Myocyte (in vitro differentiated cells): ENCODE data around the gene NLRP1. TPM values are rescaled to one million over a fixed set of nuclear protein-coding genes. Genes with fewer than 3 reads are reported as not detected.

Experiments used
- DNase-seq: peaks from one replicate; pipeline ENCODE4 v3.0.0-alpha.2; 2012; ENCODE audit warnings: low read depth
- polyA plus RNA-seq: library from polyadenylated mRNA; unstranded; fragments of >200 nt; gene quantifications from one replicate; pipeline ENCODE4 v1.2.1, GENCODE V29; 2012; ENCODE audit warnings: missing spikeins
- total RNA-seq: library from RNA; depleted of rRNA; stranded (reverse); fragments of >200 nt; gene quantifications from 2 replicates; pipeline ENCODE4 v1.2.3, GENCODE V29; 2014

NLRP1 gene
- total RNA-seq = 31.7 and 46.0 TPM in 2 replicates
- 56.4 TPM for polyA plus RNA-seq

DNA sequence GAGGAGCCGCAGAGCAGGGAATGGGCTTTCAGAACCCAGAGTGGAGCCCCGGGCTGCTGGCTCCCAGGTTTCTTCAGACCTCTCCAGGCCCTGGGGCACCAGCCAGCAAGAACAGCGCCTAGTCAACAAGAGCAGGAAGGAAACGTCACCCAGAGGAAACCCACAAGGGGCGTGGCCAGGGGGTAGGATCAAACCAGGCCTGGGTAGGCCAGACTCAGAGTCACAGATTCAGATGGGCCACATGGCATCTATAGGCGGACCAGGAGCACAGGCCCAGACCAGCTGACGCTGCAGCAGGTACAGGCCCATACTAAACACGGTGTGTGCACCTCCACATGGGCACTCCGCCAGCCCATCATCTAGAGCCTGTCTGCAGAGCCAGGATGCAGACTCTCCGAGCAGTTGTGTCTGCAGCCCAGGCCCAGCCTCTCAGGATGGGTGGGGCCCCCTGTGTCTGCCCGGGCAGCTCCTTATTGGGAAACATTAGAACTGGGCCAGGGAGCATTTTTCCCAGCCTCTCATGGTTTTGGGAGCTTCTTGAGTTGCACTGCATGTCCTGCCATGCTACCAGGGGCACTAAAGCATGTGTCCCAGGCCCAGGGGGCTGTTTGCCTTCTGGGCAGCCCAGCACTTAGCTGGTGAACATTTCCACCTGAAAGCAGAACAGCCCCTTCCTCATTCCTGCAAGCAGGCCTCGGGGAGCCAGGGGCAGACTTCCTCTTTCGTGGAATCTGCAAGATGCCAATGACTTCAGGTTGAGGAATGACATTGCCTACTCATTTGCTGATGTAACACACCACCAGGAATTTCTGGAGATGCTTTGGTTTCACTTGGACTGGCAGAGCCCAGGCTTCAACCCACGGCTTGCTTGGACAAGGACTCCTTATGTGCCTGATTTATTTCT is at the start of gene NLRP1:
TSS of gene NLRP1 (minus strand) at position 127 of the 904 bp plus-strand sequence. CDS start 552 bp downstream, outside the sequence.
- peak; percentile 85 for DNase-seq

DNA sequence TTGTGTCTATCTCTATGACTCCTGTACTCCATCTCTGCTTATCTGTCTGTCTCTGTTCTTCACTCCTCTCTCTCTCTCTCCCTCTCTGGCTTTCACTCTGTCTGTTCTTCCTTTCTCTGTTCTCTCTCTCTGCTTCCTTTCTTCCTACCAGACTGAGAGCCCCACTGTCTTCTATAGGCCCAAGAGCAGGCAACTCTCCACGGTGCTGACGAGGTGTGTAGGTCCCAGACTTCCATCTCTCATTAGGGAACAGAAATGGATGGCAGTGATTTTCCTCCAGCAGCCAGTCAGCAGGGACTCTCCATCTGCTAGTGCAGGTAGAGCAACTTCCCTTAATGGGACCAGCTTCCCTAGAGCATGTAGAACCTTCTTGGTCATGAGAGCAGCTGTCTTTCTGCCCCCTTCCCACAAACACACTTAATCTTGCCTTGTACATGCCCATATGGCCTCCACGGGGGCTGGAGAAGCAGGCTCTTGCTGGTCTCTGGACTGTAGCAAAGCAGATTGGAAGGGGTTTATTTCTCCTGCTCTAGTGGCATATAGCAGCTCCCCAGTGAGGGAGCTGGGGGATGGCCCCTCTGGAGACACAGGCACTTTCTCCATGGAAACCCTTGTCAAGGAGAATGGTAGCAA is 47.8 kb upstream of the NLRP1 start:
- DNase-seq = peak; percentile 7

DNA sequence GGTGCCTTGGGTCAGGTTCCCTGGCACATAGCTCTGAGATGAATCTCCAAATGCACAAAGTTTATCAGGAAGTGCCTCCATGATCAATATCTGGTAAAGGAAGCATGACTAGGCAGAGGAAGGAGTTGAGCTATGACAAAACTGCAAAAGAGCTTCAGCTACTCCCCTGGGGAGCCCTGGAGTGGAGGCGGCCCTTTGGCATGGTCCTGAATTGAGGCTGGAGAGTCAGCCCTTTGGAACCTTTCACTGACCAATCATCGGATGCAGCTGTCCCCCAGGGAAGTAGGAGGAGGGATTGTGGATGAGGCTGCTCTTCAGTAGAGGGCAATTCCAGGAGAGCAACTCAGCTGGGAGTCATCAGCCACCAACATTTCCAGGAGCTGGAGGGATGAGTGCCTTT is 46.1 kb upstream of the NLRP1 start:
- DNase-seq = peak; percentile 43

- no peak for DNase-seq
These were observed 44.8 kb upstream of the NLRP1 start for GRCh38 chr17:5629128-5629527.

GRCh38 chr17:5628262-5628661 is 44.0 kb upstream of the NLRP1 start:
- no peak for DNase-seq

- no peak for DNase-seq
These were observed 39.9 kb upstream of the NLRP1 start for GRCh38 chr17:5624211-5624610.

DNA sequence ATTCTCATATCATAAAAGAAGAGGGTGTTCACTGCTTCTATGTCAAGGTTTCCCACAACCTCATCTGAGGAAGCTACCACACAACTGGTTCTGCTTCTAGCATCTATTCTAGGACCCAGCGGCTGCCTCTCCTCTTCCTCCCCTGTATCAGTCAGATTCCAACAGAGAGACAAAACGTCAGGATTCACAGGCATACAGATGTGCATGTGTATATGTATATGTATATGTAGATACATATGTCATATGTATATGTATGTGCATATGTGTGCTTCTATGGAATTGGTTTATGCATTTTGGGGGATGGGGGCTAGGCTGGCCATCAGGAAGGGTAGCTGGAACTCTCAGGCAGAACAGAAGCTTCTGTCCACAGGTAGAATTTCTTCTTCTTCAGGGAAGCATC is 37.4 kb upstream of the NLRP1 start:
- DNase-seq = no peak

- DNase-seq = no peak
These were observed 36.7 kb upstream of the NLRP1 start for GRCh38 chr17:5621026-5621425.

DNA sequence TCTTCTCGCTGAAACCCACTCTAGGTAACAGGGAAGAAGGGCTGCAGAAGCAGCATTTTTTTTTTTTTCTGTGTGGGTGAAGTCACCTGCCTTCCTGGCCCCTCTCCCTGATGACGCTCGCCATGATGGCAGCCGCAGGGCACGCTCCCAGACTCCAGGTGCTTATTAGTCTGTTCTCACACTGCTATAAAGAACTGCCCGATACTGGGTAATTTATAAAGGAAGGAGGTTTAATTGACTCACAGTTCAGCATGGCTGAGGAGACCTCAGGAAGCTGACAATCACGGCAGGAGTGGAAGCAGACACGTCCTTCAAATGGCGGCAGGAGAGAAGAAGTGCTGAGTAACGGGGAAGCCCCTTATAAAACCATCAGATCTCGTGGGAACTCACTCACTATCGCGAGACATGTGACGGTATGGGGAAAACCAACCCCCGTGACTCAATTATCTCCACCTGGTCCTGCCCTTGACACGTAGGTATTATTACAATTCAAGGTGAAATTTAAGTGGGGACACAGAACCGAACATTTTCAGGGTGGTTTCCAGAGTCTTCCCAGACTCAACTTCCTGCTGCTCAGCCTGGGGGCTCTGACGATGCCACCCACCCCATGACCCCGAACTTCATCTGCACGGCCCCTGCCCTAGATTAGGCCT is 34.9 kb upstream of the NLRP1 start:
- DNase-seq = no peak

DNA sequence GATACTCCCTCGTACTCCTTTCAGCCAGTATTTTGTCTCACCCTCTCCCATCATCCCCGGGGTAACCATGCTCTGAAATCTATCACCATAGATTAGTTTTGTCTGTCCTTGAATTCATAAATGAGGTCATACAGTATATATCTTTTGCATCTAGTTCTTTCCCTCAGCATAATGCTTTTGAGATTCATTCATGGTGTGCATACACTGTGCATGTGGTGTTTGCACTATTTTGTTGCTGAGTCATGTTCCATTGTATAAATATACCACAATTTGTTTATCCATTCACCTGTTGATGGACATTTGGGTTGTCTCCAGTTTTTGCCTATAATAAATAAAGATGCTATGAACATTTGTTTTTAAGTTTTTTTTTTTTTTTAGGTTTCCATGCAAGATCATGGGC is 34.2 kb upstream of the NLRP1 start:
- DNase-seq = no peak

DNA sequence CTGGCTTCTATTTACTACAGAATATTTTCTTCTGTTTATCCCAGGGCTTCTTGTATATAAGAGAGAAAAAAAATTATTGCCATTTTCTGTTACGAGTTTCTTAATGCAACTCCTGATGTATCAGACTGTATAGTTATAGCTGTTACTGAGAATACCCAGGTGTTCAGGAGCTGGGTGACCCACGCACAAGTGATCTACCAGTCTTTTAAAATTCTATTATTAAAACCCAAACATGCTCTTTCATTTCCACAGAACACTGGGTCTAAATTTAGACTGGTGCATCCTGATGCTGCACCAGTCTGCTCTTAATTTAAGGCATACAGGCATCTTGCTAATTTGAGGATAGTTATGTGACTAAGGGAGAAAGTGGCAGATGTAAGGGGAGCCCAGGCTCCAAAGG is 31.2 kb upstream of the NLRP1 start:
- no peak for DNase-seq

DNA sequence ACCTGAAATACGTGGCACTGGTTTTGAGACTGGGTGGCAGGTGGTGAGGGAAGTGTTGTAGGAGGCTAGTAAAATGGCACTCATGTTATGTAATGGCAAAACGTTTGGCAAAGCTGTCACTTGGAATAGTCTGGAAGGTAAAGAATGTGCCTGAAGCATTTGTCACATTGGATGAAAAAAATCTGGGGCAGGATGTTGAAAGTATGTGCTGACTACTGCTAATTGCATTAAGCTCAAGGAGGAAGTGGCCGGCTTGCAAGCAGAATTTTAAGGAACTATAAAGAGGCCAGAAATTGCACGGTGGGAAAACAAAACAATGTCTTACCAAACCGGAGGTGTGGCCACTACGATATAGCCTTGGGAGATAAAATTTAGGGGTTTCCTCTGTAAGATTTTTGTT is 26.6 kb upstream of the NLRP1 start:
- no peak for DNase-seq

- no peak for DNase-seq
These were observed 24.2 kb upstream of the NLRP1 start for GRCh38 chr17:5608399-5609112.

DNA sequence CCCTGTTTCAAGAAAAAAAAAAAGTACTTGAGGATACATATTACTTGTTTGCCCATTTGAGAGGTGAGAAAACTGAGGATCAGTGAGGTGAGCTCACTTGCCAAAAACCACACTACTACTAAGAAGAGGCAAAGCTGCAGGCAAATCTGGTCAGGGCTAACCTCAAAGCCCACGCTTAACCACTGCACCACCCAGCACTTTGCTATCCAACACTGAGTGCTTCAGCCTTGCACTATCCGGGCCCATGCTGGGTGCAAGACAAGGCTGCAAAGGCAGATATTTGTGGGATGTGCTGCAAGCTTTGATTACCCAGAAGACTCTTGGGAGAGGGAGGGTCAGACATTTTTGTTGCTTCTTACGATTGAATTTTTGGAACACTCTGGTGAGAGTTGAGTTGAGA is 23.6 kb upstream of the NLRP1 start:
- DNase-seq = no peak

- no peak for DNase-seq
These were observed 21.1 kb upstream of the NLRP1 start for GRCh38 chr17:5605452-5605851.

- DNase-seq = no peak
These were observed 15.7 kb upstream of the NLRP1 start for GRCh38 chr17:5600041-5600440.

DNA sequence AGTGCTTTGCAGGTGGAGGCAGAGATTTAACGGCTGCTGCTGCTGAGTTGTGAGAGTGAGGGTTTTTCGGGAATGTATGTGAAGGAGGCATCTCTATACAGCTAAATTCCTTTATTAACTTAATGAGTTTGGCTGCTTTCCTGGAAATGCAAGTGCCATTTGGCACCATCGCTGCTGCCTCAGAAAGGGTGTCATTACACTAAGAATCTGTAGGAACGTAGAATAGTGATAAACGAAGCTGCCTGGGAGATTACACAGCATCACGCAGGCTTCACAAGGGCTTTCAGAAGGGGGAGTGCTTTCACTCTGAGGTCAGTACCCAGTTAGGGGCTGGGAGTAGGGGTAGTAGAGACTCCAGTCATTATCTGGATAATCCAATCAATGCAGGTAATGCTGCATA is 14.1 kb upstream of the NLRP1 start:
- DNase-seq = no peak

- no peak for DNase-seq
These were observed 12.1 kb upstream of the NLRP1 start for GRCh38 chr17:5596421-5596820.

DNA sequence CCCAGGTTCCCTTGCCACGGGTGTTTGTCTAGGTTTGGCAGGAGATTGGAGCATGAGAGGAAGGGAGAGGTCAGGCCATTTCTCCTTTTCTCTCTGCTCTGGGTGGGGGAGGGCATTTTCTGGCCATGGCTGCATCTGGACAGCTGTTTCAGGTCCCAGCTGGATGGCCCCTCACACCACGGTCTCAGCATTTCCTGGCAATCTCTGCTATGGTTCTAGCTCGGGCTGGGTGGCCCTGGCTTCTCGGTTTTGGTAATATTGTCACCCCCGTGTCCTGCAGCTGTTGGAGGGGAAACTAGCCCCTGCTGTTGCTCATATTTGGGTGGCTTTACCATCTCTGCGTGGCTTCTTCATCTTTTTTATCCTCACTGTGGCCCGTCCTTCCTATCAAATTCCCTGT is 11.5 kb upstream of the NLRP1 start:
- DNase-seq = no peak

- DNase-seq = peak; percentile 73
These were observed 8.1 kb upstream of the NLRP1 start for GRCh38 chr17:5592382-5592781.

DNA sequence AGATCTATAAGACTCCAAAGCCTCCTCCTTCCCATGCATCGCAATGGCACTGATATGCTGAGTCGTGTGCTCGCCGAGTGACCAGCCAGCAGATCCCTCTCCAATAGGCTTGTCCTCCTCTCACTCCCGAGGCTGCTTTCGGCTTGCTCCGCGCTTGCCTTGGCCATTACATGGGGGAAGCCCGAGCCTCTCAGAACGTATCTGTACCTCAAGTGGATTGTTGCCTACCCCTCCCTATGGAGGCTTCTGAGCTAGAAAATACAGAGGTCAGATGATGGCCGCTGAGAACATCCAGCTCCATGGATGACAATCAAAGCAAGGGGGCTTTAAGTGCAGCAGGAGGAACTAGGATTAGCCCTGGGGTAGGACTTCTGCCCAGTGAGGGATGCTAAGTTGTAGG is 7.7 kb upstream of the NLRP1 start:
- no peak for DNase-seq

GRCh38 chr17:5588584-5588983 is 4.3 kb upstream of the NLRP1 start:
- no peak for DNase-seq
